Epithelial cell of esophagus (primary cell): ENCODE measurements around the gene MMP1.

Source experiments
- DNase-seq: peaks from one replicate; pipeline ENCODE4 v3.0.0; 2010; ENCODE audit warnings: low read depth
- H3K4me3 ChIP-seq: 2 replicates; pipeline ENCODE4 v1.5.1; 2011; ENCODE audit warnings: mild to moderate bottlenecking, low read length, control low read depth
- TF ChIP-seq, protein P1 (sequence below): IDR thresholded peaks from 2 replicates; pipeline ENCODE4 v1.5.1; 2011; ENCODE audit warnings: low read depth, mild to moderate bottlenecking, low read length, control low read depth, inconsistent platforms; ENCODE audit not compliant: insufficient read depth; ENCODE audit errors: missing control alignments

The MMP1 gene

GRCh38 chr11:102793677-102794290, 4.2 kb downstream of the MMP1 start:
- H3K4me3 ChIP-seq = no peak overlapping the region
- TF ChIP-seq, protein P1, sequence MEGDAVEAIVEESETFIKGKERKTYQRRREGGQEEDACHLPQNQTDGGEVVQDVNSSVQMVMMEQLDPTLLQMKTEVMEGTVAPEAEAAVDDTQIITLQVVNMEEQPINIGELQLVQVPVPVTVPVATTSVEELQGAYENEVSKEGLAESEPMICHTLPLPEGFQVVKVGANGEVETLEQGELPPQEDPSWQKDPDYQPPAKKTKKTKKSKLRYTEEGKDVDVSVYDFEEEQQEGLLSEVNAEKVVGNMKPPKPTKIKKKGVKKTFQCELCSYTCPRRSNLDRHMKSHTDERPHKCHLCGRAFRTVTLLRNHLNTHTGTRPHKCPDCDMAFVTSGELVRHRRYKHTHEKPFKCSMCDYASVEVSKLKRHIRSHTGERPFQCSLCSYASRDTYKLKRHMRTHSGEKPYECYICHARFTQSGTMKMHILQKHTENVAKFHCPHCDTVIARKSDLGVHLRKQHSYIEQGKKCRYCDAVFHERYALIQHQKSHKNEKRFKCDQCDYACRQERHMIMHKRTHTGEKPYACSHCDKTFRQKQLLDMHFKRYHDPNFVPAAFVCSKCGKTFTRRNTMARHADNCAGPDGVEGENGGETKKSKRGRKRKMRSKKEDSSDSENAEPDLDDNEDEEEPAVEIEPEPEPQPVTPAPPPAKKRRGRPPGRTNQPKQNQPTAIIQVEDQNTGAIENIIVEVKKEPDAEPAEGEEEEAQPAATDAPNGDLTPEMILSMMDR = no peak
- no peak for DNase-seq

DNA sequence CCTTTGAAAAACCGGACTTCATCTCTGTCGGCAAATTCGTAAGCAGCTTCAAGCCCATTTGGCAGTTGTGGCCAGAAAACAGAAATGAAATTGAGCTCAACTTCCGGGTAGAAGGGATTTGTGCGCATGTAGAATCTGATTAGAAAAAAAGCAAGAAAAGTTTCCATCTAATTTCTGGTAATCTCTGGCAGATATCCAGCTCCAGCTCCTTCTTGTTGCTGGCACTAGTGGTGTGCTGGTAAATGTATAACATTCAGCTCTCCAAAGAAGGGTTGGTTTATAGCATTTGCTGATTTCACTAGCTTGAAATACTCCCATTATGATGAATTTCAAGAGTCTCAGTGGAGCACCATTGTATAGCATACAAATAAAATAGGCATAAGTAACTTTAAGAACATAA, 5.4 kb downstream of the MMP1 start:
- TF ChIP-seq, protein P1 = no peak
- no peak overlapping the region for H3K4me3 ChIP-seq
- no peak for DNase-seq

- peak; percentile 46 for DNase-seq
- no peak overlapping the region for H3K4me3 ChIP-seq
- TF ChIP-seq, protein P1 = no peak
Measured at GRCh38 chr11:102791271-102792036, 6.5 kb downstream of the MMP1 start.

DNA sequence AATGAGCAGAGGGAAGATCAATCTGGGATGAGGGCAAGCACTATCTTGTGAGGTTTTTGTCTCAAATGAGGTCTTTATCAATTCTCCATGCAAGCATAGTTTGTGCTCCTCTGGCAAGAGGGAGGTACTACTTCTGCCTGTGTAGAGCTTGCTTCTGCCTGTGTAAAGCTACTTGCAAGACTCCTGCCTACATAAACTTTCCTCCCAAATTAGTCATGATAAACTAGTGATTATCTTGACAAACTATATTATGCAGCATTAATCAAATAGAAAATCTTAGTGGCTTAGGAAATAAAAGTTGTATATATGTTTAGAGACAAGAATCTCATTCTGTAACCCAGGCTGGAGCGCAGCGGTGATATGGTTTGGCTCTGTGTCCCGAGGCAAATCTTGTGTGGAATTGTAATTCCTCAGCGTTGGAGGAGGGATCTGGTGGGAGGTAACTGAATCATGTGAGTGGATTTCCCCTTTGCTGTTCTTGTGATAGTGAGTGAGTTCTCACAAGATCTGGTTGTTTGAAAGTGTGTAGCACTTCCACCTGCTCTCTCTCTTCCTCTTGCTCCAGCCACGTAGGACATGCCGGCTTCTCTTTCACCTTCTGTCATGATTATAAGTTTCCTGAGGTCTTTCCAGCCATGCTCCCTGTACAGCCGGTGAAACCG, 9.5 kb downstream of the MMP1 start:
- H3K4me3 ChIP-seq = no peak overlapping the region
- DNase-seq = no peak
- TF ChIP-seq, protein P1 = no peak

DNA sequence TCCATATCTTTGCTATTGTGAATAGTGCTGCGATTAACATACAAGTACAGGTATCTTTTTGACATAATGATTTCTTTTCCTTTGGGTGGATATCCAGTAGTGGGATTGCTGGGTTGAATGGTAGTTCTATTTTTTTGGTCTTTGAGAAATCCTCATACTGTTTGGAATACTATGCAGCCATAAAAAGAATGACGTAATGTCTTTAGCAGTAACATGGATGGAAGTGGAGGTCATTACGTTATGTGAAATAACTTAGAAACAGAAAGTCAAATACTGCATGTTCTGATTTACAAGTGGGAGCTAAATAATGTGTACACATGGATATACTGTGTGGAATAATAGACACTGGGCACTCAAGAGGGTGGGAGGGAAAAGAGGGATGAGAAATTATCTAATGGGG, 13.6 kb downstream of the MMP1 start:
- H3K4me3 ChIP-seq = no peak overlapping the region
- TF ChIP-seq, protein P1 = no peak

DNA sequence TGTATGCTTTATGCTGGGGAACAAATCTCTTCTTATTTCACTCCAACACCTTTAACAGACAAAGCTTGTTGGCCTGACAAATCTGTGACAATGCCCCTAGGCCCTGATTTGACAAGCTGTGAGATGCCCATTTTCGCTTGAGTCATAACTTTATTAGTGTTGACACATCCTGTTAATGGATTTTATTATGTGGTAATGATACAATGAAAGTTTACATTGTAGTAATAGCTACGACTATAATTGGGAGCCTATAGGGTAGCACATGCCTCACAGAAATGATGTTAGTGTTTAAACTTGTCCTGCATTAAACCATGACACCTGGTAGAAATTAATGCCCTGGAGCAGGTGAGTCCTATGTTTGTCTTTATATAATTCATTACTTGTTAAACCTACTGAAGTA, 14.2 kb downstream of the MMP1 start:
- H3K4me3 ChIP-seq = no peak overlapping the region
- peak; percentile 98 for DNase-seq
- TF ChIP-seq, protein P1 = no peak

More for the DNA sequence above, 13.6 kb downstream of the MMP1 start:
- DNase-seq = no peak
